ENCODE results near the gene IVNS1ABP.
"Not testable (repeated sequence)": the region's sequence is repeated elsewhere in the genome, so short reads cannot be mapped to it uniquely, and the experiment has no call there.

Gene IVNS1ABP

DNA sequence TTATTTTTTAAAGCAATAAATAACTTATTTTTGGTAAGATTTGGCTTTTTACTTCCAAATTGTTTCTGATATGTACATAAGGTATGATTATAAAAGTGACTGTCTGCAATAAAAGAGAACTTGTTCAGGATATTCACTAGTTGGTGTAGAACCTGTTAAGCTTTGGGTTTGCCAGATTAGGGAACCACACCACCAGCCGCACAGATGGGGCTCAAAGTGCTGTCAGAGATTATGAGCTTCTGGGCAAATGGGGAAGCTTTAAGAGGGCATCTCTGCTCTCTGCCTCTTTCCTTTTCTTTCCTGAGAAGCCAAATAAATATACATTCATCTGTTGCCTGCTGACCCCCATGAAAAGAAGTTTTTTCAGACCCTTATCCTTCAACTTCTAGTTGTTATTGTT is 25.4 kb downstream of the IVNS1ABP start:
- no peak for DNase-seq

DNA sequence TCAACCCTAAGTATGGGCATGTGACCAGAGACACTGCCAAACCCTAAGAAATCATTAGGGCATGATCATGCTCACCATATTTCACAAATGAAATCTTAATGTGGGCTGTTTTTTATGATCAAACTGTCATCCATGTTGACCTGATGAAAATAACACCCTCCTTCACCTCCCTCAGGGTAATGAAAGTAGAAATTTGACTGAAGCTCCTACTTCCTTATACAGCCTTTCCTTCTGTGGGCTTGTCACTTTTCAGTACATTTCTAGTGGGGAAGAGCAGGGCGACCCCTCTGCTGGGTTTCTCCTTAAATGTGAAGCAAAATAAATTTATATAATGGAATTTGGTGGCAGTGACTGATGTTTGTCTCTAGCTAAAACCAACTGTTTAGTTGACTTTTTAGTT is 25.9 kb downstream of the IVNS1ABP start:
- no peak for DNase-seq

- no peak for DNase-seq
These were observed 27.2 kb downstream of the IVNS1ABP start for GRCh38 chr1:185289880-185290279.

DNA sequence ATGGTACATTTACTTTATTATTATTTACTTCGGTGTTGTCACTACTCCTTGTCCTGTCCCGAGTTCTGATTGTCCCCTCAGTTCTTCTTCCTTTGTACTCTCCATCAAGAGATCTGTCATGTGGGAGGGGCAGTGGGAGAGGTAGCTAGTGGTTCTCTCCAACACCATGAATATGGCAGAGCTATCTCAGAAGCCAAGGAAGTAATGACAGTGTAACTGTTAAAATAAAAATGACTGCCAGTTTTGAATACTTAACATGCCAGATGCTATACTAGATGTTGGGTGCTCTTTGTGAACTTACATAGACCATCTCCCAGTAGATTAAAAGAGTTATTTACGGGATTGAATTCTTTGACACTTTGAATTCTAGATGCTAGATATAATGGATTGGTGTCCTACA is 28.6 kb downstream of the IVNS1ABP start:
- no peak for DNase-seq

- DNase-seq: no peak
These were observed 29.6 kb downstream of the IVNS1ABP start for GRCh38 chr1:185287451-185287850.

DNA sequence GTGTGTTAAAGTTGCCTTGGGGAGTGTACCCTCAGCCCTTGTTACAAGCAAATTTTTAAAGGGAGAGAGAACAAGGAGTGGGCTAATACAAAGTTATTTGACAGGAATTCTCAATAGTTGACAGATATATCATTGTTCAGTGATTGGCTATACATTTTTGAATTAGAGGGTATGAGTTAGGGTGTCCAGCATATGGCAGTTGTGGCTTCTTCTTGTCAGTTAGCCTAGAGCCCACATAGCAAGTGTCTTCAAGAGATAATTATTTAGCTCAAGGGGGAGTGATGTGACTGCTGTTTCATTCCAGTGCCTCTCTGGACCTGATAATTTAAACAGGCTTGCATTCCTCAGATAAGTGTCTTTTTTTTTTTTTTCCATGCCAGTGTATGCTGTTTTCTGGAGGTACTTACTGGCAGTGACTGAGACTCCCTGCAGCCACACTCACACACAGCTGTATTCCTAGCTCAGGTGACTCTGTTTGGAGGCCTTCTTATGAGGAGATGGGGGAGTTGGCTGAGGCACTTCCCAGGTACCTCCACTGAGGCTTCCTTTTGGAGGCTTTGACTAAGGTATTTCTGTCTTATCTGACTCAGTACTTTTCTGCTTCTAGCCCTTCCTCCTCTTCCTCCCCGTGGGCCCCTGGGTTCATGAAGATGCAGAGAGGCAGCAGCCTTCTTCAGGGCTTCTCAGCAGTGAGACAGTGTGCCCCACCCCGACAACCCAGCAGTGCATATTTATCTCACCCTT is 32.3 kb downstream of the IVNS1ABP start:
- no peak for DNase-seq

GRCh38 chr1:185284116-185284515 is 32.9 kb downstream of the IVNS1ABP start:
- DNase-seq: no peak

- DNase-seq: no peak
These were observed 35.8 kb downstream of the IVNS1ABP start for GRCh38 chr1:185281245-185281644.

- no peak for DNase-seq
These were observed 36.5 kb downstream of the IVNS1ABP start for GRCh38 chr1:185280589-185280988.

DNA sequence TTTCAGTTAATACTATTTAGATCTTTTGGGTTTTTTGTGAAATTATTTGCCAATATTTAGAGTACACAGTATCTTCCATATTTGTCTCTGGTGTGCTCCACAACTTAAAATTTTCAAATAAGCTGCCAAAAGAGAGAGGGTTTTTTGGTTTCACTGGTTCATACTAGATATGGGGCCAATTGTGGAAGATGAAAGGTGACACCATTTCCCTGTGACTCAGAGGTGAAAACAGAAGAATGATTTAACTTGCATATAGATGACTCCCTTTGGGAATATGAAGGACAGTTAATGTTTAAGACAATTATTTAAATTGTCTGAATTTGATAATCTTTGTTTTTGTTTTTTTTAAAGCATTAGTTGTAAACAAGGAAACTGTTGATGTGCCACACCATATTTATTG is 37.5 kb downstream of the IVNS1ABP start:
- DNase-seq: no peak

DNA sequence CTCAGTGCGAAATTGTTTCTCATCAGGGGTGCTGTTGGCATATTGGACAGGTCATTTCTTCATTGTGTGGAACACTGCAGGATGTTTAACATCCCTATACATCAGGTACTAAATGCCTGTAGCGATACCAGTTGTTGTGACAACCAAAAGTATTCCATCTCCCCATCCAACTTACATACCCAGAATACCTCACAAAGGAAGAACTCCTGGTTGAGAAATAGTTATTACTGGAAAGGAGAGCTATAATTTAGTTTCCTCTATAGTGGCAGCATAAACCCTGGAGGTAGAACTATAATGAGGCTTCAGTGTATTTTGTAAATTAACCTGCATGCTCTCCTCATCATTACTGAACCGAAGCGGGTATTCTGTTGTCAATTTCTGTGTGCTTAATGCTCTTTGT is 45.1 kb downstream of the IVNS1ABP start:
- DNase-seq: no peak

DNA sequence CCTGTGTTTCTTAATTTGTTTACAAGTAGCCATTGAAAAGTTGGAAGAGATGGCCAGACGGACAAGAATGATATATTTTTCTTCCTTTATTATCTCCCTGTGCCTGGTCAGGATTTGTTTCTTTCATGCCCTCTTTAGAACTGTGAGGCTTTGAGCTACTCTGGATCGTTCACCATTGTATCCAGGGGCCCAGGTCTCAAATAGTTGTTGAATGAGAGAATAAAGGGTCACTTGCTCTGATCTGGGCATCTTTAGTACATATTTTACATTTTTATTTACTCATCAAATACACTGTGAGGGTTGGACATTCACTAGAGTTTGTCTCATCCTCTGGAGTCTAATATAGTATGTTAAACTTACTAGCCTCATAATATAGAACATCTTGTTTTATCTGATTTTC is 48.7 kb downstream of the IVNS1ABP start:
- DNase-seq: no peak

DNA sequence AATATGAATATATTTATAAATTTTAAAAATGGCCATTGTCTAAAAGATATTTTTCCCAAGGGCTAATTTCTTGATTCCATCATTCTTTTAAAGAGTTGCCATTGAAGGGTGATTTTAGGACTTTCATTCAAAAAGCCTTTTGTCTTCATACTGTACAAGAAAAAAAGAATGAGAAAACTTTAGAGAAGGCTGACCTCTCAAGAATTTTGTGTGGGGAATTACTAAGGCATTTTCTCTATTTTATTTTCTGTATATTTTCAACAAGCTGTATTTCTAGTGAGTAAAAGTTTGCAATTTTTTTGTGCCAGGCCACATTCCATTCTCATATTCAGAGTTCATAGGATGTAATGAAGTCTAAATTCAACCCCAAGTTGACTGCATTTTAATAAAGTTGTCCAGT is 49.3 kb downstream of the IVNS1ABP start:
- DNase-seq: no peak

GRCh38 chr1:185267301-185267700 is 49.7 kb downstream of the IVNS1ABP start:
- DNase-seq: no peak

- DNase-seq: no peak
These were observed 51.7 kb downstream of the IVNS1ABP start for GRCh38 chr1:185265314-185265713.

GRCh38 chr1:185263780-185264179 is 53.3 kb downstream of the IVNS1ABP start:
- DNase-seq: no peak

- no peak for DNase-seq
These were observed 53.8 kb downstream of the IVNS1ABP start for GRCh38 chr1:185263292-185263691.

DNA sequence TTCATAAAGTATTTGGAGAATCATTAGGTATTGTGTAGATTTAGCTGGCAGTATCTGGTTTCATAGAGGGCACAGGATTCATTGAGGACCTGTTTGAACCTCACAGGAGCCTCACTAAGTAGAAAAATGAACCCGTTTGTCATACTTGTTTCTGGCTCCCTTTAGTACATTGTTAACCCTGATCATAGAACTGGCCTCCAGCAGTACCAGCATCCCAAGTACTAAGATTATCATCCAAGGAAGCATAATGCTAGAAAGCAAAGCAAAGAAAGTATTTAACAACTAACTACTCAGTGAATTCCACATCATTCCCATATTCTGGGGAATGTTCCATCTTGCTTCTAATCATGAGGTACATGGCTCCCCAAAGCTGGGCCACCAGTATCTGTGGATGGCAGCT is 54.9 kb downstream of the IVNS1ABP start:
- DNase-seq: no peak

GRCh38 chr1:185260611-185261010 is 56.4 kb downstream of the IVNS1ABP start:
- DNase-seq: no peak

DNA sequence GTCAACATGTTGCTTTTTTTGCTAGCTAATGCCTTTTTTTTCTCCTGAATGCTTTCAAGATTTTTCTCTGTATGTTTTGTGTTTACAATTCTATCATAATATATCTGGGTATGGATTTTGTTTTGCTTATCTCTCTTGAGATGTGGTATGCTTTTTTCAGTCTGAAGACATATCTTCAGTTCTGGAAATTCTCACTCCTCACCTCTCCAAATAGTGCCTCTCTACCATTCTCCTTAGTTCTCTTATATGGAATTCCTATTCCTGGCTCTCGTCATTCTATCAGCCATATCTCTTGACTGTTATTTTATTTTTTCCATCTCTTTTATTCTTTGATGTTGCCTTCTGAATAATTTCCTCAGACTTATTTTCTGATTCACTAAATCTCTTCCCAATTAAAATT is 58.4 kb downstream of the IVNS1ABP start:
- no peak for DNase-seq

DNA sequence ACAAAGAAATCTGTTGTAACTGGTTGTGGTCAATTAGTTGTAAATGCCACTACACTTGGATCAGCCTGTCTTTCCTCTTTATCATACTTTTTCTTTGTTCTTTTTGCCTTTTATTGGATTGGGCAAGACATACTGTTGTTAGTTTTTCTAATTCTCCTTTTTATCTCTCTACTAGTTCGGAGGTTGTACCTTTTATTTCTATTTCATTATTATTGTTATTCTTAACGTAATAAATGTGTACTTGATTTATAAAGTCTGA is 59.2 kb downstream of the IVNS1ABP start:
- DNase-seq: no peak

DNA sequence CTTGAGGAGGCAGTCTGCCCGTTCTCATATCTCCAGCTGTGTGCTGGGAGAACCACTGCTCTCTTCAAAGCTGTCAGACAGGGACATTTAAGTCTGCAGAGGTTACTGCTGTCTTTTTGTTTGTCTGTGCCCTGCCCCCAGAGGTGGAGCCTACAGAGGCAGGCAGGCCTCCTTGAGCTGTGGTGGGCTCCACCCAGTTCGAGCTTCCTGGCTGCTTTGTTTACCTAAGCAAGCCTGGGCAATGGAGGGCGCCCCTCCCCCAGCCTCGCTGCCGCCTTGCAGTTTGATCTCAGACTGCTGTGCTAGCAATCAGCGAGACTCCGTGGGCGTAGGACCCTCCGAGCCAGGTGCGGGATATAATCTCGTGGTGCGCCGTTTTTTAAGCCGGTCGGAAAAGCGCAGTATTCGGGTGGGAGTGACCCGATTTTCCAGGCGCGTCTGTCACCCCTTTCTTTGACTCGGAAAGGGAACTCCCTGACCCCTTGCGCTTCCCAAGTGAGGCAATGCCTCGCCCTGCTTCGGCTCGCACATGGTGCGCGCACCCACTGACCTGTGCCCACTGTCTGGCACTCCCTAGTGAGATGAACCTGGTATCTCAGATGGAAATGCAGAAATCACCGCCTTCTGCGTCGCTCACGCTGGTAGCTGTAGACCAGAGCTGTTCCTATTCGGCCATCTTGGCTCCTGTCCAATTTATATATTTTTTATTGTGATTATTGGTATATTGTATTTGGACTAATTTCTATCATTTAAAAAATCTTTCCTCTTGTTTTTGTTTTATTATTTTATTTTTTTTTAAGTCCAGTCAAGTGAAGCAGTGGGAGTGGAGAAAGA is 59.7 kb downstream of the IVNS1ABP start:
- DNase-seq: not testable (repeated sequence)

DNA sequence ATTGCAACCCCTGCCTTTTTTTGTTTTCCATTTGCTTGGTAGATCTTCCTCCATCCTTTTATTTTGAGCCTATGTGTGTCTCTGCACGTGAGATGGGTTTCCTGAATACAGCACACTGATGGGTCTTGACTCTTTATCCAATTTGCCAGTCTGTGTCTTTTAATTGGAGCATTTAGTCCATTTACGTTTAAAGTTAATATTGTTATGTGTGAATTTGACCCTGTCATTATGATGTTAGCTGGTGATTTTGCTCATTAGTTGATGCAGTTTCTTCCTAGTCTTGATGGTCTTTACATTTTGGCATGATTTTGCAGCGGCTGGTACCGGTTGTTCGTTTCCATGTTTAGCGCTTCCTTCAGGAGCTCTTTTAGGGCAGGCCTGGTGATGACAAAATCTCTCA is 61.4 kb downstream of the IVNS1ABP start:
- not testable (repeated sequence) for DNase-seq

GRCh38 chr1:185252404-185252803 is 64.6 kb downstream of the IVNS1ABP start:
- DNase-seq: not testable (repeated sequence)

DNA sequence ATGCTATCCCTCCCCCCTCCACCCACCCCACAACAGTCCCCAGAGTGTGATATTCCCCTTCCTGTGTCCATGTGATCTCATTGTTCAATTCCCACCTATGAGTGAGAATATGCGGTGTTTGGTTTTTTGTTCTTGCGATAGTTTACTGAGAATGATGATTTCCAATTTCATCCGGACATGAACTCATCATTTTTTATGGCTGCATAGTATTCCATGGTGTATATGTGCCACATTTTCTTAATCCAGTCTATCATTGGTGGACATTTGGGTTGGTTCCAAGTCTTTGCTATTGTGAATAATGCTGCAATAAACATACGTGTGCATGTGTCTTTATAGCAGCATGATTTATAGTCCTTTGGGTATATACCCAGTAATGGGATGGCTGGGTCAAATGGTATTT is 65.1 kb downstream of the IVNS1ABP start:
- DNase-seq: not testable (repeated sequence)

Measured in NCI-H446 treated with DMSO at 0.1 percent for 48 hours (cell line).